Posterior cingulate gyrus (tissue), 11 donors: Measurements from ENCODE around the gene SAMD1.

ENCODE experiments used
- DNase-seq, 10 donors: peaks; one replicate each; pipeline versions ENCODE4 v3.0.0 to v3.0.0-alpha.2; 2020 to 2021; ENCODE audit warnings: mixed read lengths in 3 of 10
- intact Hi-C: fragments of 100-400 bp; cut with DNase I; formaldehyde crosslinking; loops from one replicate; pipeline ENCODE4 v1.15.1; 2023

Gene SAMD1

DNA sequence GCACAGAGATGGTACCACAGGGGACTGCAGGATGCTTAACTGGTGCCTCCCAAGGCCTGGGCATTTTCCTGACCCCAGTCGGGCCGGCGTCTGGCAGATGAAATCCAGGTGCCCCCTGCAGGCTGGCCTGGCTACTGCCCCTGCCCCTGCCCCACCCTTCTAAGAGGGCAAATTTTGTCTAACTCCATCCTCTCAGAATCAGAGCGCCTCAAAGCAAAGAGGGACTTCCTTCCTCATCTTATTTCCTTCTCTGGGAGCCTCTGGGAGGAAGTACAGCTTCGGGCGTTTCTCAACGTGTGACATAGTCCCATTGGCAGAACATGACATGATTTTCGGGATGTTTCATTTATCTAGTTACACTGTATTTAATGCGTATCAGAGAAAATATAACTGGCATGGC, 24.3 kb upstream of the SAMD1 start:
- intact Hi-C loops = loop anchor here (5.0 kb wide), 1 partner anchor 33 kb away; no protein-coding TSS in a partner anchor
- peak in 1 of 10 donors; percentile 37 for DNase-seq

DNA sequence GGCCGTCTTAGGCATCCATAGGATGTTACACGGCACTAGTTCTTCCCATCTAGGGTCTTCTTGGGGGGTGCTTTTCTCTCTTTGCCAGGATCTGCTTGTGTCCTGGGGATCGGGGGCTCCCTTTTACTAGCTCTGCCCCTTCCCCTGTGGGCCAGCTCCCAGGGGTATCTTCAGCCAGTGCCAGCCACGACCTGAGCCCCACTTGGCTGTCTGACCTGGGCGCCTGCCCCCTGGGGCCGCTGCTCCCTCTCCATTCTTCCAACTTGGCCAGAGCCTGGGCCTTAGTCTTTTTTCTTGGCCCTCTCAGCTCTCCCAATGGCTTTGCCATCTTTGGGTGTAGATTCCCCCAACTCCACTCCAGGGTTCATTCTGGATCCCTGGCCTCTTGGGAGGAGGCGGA, 23.9 kb upstream of the SAMD1 start:
- no peak for DNase-seq
- intact Hi-C loops = no loop called here

DNA sequence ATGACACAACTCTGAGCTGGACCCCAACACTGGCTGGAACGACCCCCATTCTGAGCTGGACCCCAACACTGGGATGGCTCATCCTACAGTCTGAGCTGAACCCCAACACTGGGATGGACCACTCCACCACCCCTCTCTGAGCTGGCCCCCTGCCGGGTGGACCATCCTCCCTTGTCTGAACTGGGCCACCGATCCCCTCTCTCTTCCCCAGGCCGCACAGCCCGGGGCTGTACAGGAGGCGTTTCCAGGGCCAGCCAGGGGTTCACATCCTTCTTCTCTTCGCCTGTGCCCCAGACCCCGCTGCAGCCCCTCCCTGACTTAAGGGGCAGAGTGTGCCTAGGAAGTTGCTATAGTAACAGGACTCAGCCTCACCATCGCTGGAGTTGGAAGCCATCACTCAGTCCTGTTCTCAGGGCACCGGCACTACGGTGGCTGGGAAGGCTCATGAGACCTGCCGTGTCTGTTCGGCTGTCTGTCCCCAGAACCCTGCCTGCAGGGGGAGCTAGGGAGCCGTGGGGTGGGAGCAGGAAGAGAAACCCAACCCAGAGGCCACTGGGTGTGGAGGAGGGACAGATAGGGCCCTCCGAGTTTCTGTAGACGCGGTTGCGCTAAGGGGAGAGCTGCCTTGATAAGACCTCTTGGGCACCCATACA, 23.3 kb upstream of the SAMD1 start:
- intact Hi-C loops = no loop called here
- peak in 1 of 10 donors; percentile 14 for DNase-seq

DNA sequence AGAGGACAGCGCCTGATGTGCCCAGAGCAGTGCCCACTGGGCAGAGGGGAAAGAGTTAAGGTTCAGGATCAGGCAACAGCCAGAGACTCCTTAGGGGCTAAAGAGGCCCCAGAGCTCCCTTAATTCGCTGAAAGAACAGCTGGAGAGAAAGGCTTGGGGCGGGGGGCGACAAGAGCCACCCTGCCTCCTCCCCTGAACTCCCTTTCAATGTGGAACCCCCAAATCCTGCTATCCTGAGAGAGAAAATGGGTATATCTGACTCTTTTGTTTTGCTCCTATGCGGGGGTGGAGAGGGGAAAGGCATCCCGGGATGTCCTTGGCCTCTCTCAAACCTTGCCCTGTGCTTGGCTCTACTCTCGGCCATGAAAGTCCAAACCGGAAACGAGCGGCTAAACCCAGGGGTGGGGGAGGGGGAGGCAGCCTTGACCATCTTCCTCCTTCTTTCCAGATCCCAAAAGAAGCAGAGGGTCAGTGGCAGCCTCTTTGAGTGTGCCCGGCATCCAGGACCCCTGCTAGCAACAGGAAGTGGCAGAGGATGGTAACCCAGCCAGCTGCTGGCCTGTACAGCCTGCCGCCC, 22.3 kb upstream of the SAMD1 start:
- intact Hi-C loops = no loop called here
- no peak for DNase-seq

DNA sequence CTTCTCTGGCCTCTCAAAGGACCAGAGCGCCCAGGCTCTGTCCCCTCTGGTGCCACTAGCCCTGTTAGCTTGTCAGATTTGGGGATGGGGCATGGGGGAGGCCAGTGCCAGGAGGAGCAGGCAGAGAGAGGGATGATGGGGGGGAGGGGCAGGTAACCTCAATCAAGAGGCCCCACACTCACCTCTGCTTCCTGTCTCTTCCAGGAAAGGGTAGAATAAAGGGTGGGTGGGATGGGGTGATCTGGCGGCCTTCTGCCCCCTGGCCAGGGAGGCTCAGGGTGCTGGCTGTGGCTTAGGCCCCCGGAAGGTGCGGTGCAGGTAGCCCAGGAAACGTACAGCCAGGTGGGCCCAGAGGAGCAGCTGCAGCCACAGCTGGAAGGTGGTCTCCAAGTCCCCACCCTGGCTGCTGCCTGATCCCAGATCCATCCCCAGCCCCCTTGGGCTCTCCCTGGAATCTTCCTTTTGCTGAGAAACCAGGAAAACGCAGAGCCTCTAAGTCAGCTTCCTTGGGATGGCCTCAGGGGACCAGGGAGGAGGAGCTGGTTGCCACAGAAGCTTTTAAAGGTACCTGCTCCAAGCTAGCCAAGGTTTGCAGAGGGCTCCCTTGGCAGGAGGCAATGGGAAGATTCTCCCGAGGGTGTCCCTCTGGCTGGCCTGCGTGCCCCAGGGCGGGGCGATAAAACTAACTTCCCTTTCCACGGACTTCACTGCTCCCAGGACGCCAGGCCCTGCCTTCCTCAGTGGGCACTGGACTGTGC, 21.7 kb upstream of the SAMD1 start:
- DNase-seq = no peak

DNA sequence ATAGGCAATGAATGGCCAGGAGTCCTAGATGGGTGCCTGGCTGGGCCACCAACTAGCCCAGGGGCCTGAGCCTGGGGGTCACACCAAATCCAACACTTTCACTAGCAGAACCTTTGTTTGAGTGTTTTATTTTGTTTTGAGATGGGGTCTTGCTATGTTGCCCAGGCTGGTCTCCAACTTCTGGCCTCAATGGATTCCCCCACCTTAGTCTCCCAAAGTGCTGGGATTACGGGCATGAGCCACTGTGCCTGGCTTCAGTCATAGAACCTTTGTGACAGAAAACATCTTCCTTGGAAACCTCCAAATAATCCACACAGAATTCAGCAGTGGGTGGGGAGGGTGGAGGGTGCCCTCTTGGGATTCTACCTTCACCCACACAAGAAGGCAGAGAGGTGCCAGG, 20.9 kb upstream of the SAMD1 start:
- intact Hi-C loops = no loop called here

More for the DNA sequence above, 21.7 kb upstream of the SAMD1 start:
- intact Hi-C loops = no loop called here

DNA sequence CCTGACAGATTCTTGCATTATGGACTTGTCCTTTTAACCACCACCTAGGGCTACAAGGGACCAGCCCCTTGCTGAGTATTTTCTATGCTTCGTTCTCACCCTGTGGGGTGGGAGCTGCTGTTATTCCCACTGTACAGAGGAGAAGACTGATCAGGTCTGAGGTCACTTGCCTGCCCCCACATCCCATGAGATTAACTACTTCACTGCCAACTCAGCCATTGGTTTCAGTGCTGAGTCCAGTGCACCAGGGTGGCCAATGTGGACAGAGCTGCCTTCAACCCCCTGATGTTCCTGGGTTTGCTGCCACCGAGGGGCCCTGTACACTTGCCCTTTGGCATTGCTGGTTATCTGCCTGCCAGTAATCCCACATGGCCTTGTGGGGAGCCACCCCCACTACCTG, 20.1 kb upstream of the SAMD1 start:
- DNase-seq = no peak
- intact Hi-C loops = no loop called here

More for the DNA sequence above, 20.9 kb upstream of the SAMD1 start:
- DNase-seq = no peak

DNA sequence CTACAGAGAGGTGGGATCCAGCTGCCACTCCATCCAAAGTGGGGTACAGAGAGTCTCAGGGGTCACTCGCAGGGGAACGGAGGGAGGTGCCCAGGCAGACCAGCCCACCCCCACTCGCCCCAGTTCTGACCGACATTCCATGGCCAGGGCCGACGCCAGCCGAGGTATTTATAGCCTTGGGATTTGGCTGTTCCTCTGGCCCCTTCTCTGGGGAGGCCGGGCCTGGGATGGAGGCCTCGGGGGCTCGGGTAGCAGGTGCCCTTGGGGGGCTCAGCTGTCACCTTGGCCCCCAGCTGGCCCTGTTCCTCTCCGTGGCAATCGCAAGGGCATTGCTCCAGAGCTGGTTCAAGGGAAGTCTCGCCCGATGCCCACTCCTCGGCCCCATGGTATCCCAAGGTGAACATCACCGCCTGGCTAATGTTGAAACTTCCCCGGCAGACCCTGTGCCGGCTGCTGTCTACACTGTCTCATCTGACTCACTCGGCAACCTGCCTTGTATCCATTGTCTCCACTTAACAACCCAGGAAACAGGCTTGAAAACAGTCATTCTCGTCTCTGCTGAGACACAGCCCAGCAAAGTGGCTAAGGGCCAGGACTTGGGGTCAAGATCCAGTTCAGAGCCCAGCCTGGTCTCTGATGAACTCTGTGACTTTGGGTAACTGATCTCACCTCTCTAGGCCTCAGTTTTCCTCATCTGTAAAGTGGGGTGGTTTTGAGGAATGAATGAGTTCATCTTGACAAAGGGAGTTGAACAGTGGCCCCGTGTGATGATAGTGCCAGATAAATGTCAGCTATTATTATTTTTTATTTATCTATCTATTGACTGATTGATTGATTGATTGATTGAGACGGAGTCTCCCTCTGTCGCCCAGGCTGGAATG, 17.3 kb upstream of the SAMD1 start:
- intact Hi-C loops = no loop called here
- no peak for DNase-seq

DNA sequence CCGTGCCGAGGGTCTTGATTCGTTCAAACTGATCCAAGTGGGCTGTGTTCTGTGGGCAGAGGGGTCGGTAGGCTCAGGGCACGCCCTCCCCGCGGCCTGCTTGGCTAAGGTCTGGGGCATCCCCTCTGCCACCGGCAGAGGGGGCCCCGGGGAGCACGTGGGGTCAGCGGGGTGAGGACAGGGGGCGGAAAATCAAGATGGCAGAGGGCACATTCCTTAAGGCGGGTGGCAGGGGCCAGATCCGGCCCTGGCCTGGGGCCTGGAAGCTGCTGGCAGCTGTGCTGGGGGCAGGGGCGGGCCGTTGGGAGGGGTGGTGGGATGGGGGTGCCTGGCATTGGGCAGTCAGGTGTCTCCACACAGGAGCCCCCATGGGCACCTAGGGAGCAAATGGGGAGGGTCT, 16.3 kb upstream of the SAMD1 start:
- no peak for DNase-seq
- intact Hi-C loops = no loop called here

DNA sequence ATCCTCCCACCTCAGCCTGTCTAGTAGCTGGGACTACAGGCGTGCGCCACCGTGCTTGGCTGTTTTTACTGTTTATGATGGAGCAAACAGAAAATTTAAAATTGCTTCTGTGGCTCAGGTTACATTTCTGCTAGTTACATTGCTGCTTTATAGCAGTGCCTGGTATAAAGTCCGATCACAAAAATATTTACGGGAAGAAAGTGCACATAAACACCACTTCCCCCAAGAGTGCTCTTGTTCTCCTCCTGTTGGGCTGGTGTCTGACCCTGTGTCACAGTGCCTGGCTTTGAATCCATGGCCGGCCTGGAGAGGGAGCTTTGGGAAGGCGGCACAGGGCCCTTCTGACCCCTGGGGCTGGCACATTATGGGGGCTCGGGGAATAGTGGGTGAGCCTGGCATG, 15.1 kb upstream of the SAMD1 start:
- intact Hi-C loops = no loop called here
- no peak for DNase-seq

DNA sequence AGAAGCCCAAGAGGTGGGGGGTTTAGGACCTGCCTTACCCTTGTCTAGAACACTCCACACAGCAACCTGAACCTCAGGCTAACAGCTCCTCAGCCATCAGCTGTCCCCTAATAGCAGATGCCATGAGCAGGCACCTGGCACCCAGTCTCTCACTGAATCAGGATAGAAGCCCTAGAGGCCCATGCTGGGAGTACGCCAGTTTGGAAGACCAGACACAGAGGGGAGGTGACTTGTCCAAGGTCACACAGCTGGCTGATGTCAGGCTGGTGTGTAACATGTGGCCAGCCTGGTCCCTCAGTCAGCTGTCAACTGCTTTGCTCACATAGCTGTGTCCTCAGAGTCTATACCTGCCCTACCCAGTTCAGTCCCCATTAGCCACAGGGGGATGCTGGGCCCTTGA, 12.8 kb upstream of the SAMD1 start:
- intact Hi-C loops = no loop called here
- DNase-seq = no peak

DNA sequence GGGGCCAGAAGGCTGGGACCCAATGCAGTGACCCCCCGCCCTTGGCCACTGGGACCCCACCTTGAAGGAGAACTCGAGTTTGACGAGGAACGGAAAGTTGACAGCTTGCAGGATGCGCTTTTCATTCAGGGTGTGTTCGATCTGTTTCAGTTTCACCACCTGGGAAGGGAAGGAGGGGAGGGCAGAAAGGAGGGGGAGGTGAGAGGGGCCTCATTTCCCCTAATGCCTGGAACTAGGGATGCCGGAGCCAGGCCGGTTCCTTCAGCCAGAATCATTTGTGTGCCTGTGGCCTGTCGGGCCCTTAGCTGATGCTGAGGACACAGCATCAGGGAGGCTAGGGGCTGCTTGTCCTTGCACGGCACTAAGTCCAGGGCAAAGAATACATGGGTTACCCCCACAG, 12.2 kb upstream of the SAMD1 start:
- intact Hi-C loops = no loop called here
- DNase-seq = no peak

DNA sequence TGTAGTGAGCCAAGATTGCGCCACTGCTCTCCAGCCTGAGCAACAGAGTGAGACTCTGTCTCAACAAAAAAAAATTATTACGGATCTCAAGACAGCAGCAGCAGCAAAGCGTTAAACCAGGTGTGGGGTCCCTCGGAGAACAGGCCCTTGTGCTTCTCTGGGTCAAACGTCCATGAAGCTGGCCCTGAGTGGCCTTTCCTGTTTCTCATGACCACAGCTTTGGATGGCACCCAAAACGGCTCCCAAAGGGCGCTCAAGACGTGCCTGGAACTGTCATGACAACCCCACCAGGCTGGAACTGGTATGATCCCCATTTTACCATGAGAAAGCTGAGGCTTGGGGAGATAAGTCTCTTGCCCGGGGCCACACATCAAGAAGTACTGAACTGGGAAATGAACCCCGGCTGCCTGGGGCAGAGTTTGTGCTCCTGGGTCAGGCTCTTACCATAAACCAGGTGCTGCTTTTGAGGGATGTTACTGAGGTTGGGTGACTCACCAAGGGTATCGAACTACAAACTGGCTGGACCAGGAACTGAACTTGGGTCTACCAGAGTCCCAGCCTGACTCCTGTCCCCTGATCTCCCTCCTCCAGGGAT, 11.6 kb upstream of the SAMD1 start:
- intact Hi-C loops = no loop called here
- no peak for DNase-seq

DNA sequence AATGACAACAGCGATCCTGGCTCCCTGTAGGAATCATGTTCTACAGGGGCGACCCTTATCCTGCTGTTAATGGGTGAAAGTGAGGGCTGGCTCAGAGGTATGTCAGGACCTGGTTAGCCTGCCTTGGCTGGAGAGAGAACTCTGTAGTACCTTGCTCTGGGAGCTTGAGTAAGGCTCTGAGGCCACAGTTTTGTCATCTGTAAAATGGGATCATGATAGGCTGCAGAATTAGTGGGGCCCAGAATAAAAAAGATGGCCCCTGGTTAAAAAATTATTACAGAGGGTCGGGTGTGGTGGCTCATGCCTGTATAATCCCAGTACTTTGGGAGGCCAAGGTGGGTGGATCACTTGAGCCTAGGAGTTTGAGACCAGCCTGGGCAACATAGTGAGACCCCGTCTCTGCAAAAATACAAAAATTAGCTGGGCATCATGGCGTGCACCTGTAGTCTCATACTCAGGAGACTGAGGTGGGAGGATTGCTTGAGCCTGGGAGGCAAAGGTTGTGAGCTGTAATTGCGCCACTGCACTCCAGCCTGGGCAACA, 10.5 kb upstream of the SAMD1 start:
- intact Hi-C loops = no loop called here
- no peak for DNase-seq

DNA sequence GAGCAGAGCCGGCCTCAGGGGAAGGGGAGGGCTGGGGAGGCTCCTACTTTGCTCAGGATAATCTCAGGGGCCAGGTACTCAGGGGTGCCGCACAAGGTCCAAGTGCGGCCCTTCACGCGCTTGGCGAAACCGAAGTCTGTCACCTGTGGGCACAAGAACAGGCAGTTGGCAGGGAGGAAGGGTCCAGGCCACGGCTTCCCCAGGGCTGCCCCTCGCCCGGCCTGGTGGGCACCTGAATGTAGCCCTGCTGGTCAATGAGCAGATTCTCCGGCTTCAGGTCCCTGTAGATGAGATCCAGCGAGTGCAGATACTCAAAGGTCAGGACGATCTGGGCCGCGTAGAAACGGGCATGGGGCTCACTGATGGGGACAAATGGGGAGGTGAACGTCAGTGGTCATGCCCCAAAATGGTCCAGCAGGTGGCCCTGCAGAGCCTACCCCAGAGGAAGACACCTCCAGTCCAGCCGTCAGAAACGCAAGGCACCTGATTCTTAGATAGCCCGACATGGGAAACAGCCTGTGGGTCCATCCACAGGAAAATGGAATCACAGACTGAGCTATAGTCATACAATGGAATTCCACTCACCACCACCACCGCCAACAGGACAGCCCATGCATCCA, 7.1 kb upstream of the SAMD1 start:
- DNase-seq = no peak
- intact Hi-C loops = no loop called here

DNA sequence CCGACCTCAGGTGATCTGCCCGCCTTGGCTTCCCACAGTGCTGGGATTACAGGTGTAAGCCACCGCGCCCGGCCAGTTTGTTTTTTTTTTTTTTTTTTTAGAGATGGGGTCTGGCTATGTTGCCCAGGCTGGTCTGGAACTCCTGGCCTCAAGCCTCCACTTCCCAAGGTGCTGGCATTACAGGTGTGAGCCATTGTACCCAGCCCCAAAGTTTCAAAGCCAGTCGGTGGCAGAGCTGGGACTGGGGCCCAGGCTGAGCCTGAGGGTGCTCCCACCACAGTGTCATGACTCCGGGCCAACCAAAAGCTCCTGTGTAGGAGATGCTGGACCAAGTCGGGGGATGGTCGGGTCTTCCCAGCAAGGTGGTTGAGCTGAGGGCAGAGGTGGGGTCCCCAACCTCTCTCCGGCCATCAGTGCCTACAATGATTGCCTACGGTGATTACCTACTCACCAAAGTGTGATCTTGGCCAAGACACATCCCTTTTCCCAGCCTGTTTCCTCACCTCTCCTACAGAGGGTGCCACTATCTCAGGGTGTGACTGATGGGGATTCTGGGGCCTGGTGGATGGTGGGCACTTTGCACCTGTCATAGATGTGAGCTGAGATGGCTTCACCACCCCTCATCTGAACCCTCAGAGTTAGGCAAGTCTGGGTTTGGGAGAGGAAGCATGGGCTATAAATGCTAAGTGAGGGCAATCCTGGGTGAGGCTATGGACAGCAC, 5.9 kb upstream of the SAMD1 start:
- DNase-seq = no peak
- intact Hi-C loops = no loop called here

DNA sequence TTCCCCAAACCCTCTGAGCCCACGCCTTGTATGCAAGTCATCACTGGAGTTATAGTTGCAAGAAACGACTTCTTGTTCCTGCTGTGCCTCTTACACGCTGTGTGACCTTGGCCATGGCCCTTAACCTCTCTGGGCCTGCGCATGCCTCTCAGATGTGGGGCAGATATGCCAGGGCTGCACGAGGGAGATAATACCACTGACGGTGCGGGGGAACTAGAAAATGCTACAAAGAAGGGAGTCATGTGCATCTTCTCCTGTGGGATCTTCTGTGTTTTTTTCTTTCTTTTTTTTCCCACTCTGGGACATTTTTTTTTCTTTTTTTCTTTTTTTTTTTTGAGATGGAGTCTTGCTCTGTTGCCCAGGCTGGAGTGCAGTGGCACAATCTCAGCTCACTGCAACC, 4.3 kb upstream of the SAMD1 start:
- intact Hi-C loops = no loop called here
- no peak for DNase-seq

DNA sequence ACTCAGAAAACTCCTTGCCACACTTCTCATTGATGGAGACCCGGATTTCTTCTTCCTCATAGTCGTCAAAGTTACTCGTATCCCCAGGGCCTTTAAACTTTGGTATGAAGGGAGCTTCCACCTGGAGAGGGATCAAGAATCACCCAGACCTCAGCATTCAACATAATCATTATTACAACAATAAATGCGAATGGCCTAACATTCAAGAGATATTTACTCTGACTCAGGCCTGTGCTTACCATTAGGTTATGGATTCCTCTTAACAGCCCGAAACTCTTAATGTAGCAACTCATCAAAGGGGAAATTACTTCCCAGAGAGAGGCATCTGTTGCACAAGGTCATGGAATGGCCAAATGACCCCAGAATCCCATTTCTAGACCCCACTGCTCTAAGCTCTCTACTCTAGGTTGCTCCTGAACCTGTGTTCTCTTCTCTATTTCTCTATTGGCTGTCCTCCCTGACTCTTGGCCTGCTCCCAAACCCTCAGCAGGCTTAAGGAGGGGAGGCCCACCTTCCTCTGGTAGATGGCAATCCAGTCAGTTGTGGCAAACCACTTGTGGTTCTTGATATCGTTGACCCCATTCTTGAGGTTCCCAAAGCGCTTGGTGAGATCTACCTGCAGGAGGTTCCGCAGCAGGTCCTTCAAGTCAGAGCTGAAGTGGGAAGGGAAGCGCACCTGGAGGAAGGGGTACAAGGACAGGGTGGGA, 2.7 kb upstream of the SAMD1 start:
- intact Hi-C loops = loop anchor here (2.0 kb wide), 1 partner anchor 24 kb away; the partner anchor contains the start of gene PRKACA
- no peak for DNase-seq
